K562 (cell line): ENCODE results near the gene TRMT2A. TPM values are rescaled to one million over a fixed set of nuclear protein-coding genes. Genes with fewer than 3 reads are reported as not detected.

ENCODE experiments used
- ASH1L ChIP-seq: fragments of 450-650 bp; IDR thresholded peaks from 2 replicates; pipeline ENCODE4 v1.6.1; 2018; ENCODE audit warnings: borderline replicate concordance, mild to moderate bottlenecking, low read depth; ENCODE audit not compliant: partially characterized antibody
- ATF2 ChIP-seq: sonication (generic); formaldehyde crosslinking; IDR thresholded peaks from 2 replicates; pipeline ENCODE4 v1.8.1; 2022; ENCODE audit warnings: missing genetic modification reagents
- BCLAF1 ChIP-seq, 2 experiments: fragments of 450-650 bp in 1 of 2; IDR thresholded peaks; 2 replicates each; pipeline ENCODE4 v1.6.1; 2011 to 2017; ENCODE audit warnings: low read depth in 2 of 2, antibody characterized with exemption in 1 of 2, borderline replicate concordance in 1 of 2, low read length in 1 of 2, mild to moderate bottlenecking in 1 of 2, mixed read lengths in 1 of 2; ENCODE audit not compliant: control insufficient read depth in 1 of 2
- CHD2 ChIP-seq: IDR thresholded peaks from 2 replicates; pipeline ENCODE4 v1.6.1; 2011; ENCODE audit warnings: low read depth, low read length
- GTF2F1 ChIP-seq: IDR thresholded peaks from 2 replicates; pipeline ENCODE4 v1.6.1; 2011; ENCODE audit warnings: low read depth, low read length, improper control_type of control experiment
- HNRNPK ChIP-seq: fragments of 200-400 bp; formaldehyde crosslinking; IDR thresholded peaks from one replicate; pipeline ENCODE4 v1.6.1; 2018; ENCODE audit warnings: mild to moderate bottlenecking, low read depth, low read length; ENCODE audit not compliant: poor library complexity, severe bottlenecking
- HNRNPUL1 ChIP-seq: fragments of 200-400 bp; formaldehyde crosslinking; IDR thresholded peaks from 2 replicates; pipeline ENCODE4 v1.6.1; 2017; ENCODE audit warnings: low read length
- LARP7 ChIP-seq: fragments of 450-650 bp; IDR thresholded peaks from 2 replicates; pipeline ENCODE4 v1.6.1; 2016
- MCM3 ChIP-seq: fragments of 450-650 bp; IDR thresholded peaks from 2 replicates; pipeline ENCODE4 v1.6.1; 2016
- NELFE ChIP-seq: IDR thresholded peaks from 2 replicates; pipeline ENCODE4 v1.6.1; 2011; ENCODE audit warnings: mild to moderate bottlenecking; ENCODE audit not compliant: insufficient read depth, insufficient read length
- NFIC ChIP-seq: fragments of 450-650 bp; IDR thresholded peaks from 2 replicates; pipeline ENCODE4 v1.6.1; 2017; ENCODE audit warnings: mild to moderate bottlenecking, inconsistent platforms
- NR0B1 ChIP-seq: fragments of 450-650 bp; IDR thresholded peaks from one replicate; pipeline ENCODE4 v1.6.1; 2018; ENCODE audit warnings: mild to moderate bottlenecking, moderate library complexity; ENCODE audit not compliant: partially characterized antibody
- NUFIP1 ChIP-seq: fragments of 450-650 bp; IDR thresholded peaks from 2 replicates; pipeline ENCODE4 v1.6.1; 2018; ENCODE audit not compliant: partially characterized antibody
- POLR2AphosphoS5 ChIP-seq: IDR thresholded peaks from 2 replicates; pipeline ENCODE4 v1.6.1; 2011; ENCODE audit warnings: mild to moderate bottlenecking, low read depth, low read length, moderate library complexity; ENCODE audit not compliant: control insufficient read depth, insufficient read depth
- POLR3A ChIP-seq: IDR thresholded peaks from 2 replicates; pipeline ENCODE4 v1.6.1; 2011; ENCODE audit warnings: borderline replicate concordance, mild to moderate bottlenecking, moderate library complexity; ENCODE audit not compliant: insufficient read length, insufficient read depth; ENCODE audit errors: extremely low read depth
- RFX1 ChIP-seq: fragments of 450-650 bp; IDR thresholded peaks from 2 replicates; pipeline ENCODE4 v1.6.1; 2016; ENCODE audit warnings: mild to moderate bottlenecking, moderate library complexity
- SRSF1 ChIP-seq: fragments of 200-400 bp; formaldehyde crosslinking; IDR thresholded peaks from 2 replicates; pipeline ENCODE4 v1.6.1; 2017; ENCODE audit warnings: mild to moderate bottlenecking, low read depth, low read length, moderate library complexity
- ZBTB26 ChIP-seq: fragments of 450-650 bp; formaldehyde crosslinking; IDR thresholded peaks from 2 replicates; pipeline ENCODE4 v1.4.0; 2022; ENCODE audit warnings: missing genetic modification characterization
- ZNF282 ChIP-seq: sonication (generic); formaldehyde crosslinking; IDR thresholded peaks from 2 replicates; pipeline ENCODE4 v1.8.1; 2023; ENCODE audit warnings: missing genetic modification reagents
- polyA plus RNA-seq, 8 experiments: library from polyadenylated mRNA; depleted of rRNA in 4 of 8; stranded (reverse) in 5 of 8; unstranded in 3 of 8; fragments of >200 nt; fragmentation: Nextera tagmentation in 2 of 8; fragmentation: Illumina TruSeq in 1 of 8; extraction: Ambion mirVana in 2 of 8; extraction: Trizol in 1 of 8; gene quantifications; 2 replicates each; pipeline versions ENCODE4 v1.2.1 to v1.2.3, GENCODE V29; 2011 to 2014; ENCODE audit warnings: inconsistent platforms in 1 of 8, missing spikeins in 1 of 8
- total RNA-seq, 7 experiments: library from RNA; depleted of rRNA in 6 of 7; stranded (reverse); fragments of >200 nt in 6 of 7; fragmentation: Illumina TruSeq in 2 of 7; extraction: Trizol in 2 of 7; gene quantifications; 2 replicates each; pipeline versions ENCODE4 v1.2.1 to v1.2.3, GENCODE V29; 2011 to 2021; ENCODE audit warnings: low replicate concordance in 1 of 7

Gene TRMT2A
- total and polyA plus RNA-seq, 9 of the 15 experiments (the other 6 are each of a cell fraction or from before 2014, with no cell fraction given), result 1.6 to 265 (median 140) TPM

- TF ChIP-seq ZNF282 (CRISPR knock-in tag), result no peak
- TF ChIP-seq ATF2 (CRISPR knock-in tag), result no peak
- TF ChIP-seq HNRNPK, result no peak
- no peak for TF ChIP-seq ASH1L
- TF ChIP-seq ZBTB26 (CRISPR knock-in tag), result peak; percentile 69; the same call in 1 of the 2 replicates
- TF ChIP-seq POLR3A, result no peak
- TF ChIP-seq RFX1, result no peak
- no peak for TF ChIP-seq LARP7
- peak; percentile 17; the same call in 1 of the 2 replicates for TF ChIP-seq CHD2
- TF ChIP-seq POLR2AphosphoS5, result no peak
- peak; percentile 78 for TF ChIP-seq HNRNPUL1
- TF ChIP-seq NELFE, result no peak
- TF ChIP-seq NFIC, result no peak
- peak; percentile 65; the same call in 1 of the 2 replicates for TF ChIP-seq SRSF1
- TF ChIP-seq BCLAF1 (IDR thresholded peaks at IDR 0.05; ENCODE audit: borderline replicate concordance in 1 of 2, control insufficient read depth in 1 of 2, low read depth in 2 of 2, low read length in 1 of 2), result no peak
- no peak for TF ChIP-seq NR0B1
- peak; percentile 34; the same call in 1 of the 2 replicates for TF ChIP-seq GTF2F1
- no peak for TF ChIP-seq NUFIP1
- TF ChIP-seq MCM3, result no peak
Measured at GRCh38 chr22:20080776-20081654, 36.0 kb downstream of the TRMT2A start (continued).
